Upper lobe of right lung (tissue), 1 donor: ENCODE measurements around the gene ZNF652. TPM values are rescaled to one million over a fixed set of nuclear protein-coding genes. Genes with fewer than 3 reads are reported as not detected.

Experiments used
- ATAC-seq: fragments of 200-7000 bp; cut with Tn5 transposase; one replicate; pipeline ENCODE4 v1.9.1; 2020; ENCODE audit warnings: mild to moderate bottlenecking, moderate library complexity
- DNase-seq: peaks from one replicate; pipeline ENCODE4 v3.0.0-alpha.2; 2020
- H3K27ac ChIP-seq: fragments of 200-600 bp; one replicate; pipeline ENCODE4 v1.8.0; 2022
- H3K27me3 ChIP-seq: fragments of 200-600 bp; one replicate; pipeline ENCODE4 v1.8.0; 2022; ENCODE audit warnings: mild to moderate bottlenecking
- H3K36me3 ChIP-seq: fragments of 200-600 bp; one replicate; pipeline ENCODE4 v1.8.0; 2022
- H3K4me1 ChIP-seq: fragments of 200-600 bp; one replicate; pipeline ENCODE4 v1.8.0; 2022
- H3K4me3 ChIP-seq: fragments of 200-600 bp; one replicate; pipeline ENCODE4 v1.8.0; 2022; ENCODE audit warnings: mild to moderate bottlenecking
- H3K9me3 ChIP-seq: fragments of 200-600 bp; one replicate; pipeline ENCODE4 v1.8.0; 2022
- CTCF ChIP-seq: fragments of 200-600 bp; IDR thresholded peaks from one replicate; pipeline ENCODE4 v1.8.0; 2022; ENCODE audit warnings: antibody characterized with exemption
- intact Hi-C: fragments of 100-400 bp; cut with DNase I; formaldehyde crosslinking; loops from one replicate; pipeline ENCODE4 v1.11.0; 2022
- total RNA-seq: library from RNA; stranded (reverse); fragmentation: NEBNext Ultra II Directional; extraction: Animal tissue kit (Norgen Biotek cat#: 25700); gene quantifications from one replicate; pipeline ENCODE4 v1.2.1, GENCODE V29; 2021
- donor health status: DM: no; HTN: yes; CAD: no; lungs with severe emphysema.

Gene ZNF652
- total RNA-seq, 1 donor from 2014 or later, result 49.8 TPM

- H3K4me3 ChIP-seq, result no peak overlapping the region
- H3K27ac ChIP-seq, result peak overlapping the region; percentile 77
- intact Hi-C loops, result no loop called here
- H3K36me3 ChIP-seq, result peaks cover 69% of the 10 kb centered on the region
- no peak for TF ChIP-seq CTCF
- peaks cover 26% of the 10 kb centered on the region for H3K4me1 ChIP-seq
- ATAC-seq, result no peak
- no peaks in the 10 kb centered on the region for H3K9me3 ChIP-seq
- DNase-seq, result no peak
- H3K27me3 ChIP-seq, result no peaks in the 10 kb centered on the region
These were observed 42.9 kb upstream of the ZNF652 start for GRCh38 chr17:49404906-49405305.

- intact Hi-C loops, result no loop called here
- Histone ChIP-seq H3K27me3 (no peaks in the 10 kb centered on the region), H3K36me3 (peaks cover 64% of the 10 kb centered on the region), H3K4me1 (peaks cover 26% of the 10 kb centered on the region), H3K4me3 (no peak overlapping the region), H3K27ac (peak overlapping the region; percentile 77), H3K9me3 (no peaks in the 10 kb centered on the region)
- DNase-seq (no peak), ATAC-seq (peak; percentile 21)
- TF ChIP-seq CTCF, result no peak
These were observed 42.3 kb upstream of the ZNF652 start for GRCh38 chr17:49404361-49404760.

GRCh38 chr17:49403514-49404289 lies 41.7 kb upstream of the ZNF652 start:
- no peak for TF ChIP-seq CTCF
- ATAC-seq (peak; percentile 40), DNase-seq (no peak)
- no peak overlapping the region for H3K4me3 ChIP-seq
- H3K27ac ChIP-seq, result peak overlapping the region; percentile 77
- peaks cover 57% of the 10 kb centered on the region for H3K36me3 ChIP-seq
- no peaks in the 10 kb centered on the region for H3K27me3 ChIP-seq
- intact Hi-C loops, result no loop called here
- H3K4me1 ChIP-seq, result peaks cover 26% of the 10 kb centered on the region
- H3K9me3 ChIP-seq, result no peaks in the 10 kb centered on the region

GRCh38 chr17:49402706-49403105 lies 40.7 kb upstream of the ZNF652 start:
- intact Hi-C loops, result no loop called here
- Histone ChIP-seq H3K27me3 (no peaks in the 10 kb centered on the region), H3K9me3 (no peaks in the 10 kb centered on the region), H3K36me3 (peaks cover 47% of the 10 kb centered on the region), H3K4me3 (no peak overlapping the region), H3K4me1 (peaks cover 19% of the 10 kb centered on the region), H3K27ac (peak overlapping the region; percentile 77)
- ATAC-seq (no peak), DNase-seq (no peak)
- no peak for TF ChIP-seq CTCF

- peak overlapping the region; percentile 77 for H3K27ac ChIP-seq
- DNase-seq (no peak), ATAC-seq (no peak)
- H3K4me3 ChIP-seq, result no peak overlapping the region
- H3K9me3 ChIP-seq, result no peaks in the 10 kb centered on the region
- intact Hi-C loops, result no loop called here
- no peaks in the 10 kb centered on the region for H3K27me3 ChIP-seq
- peaks cover 41% of the 10 kb centered on the region for H3K36me3 ChIP-seq
- peaks cover 21% of the 10 kb centered on the region for H3K4me1 ChIP-seq
- TF ChIP-seq CTCF, result no peak
These were observed 40.0 kb upstream of the ZNF652 start for GRCh38 chr17:49401971-49402611.
